ENCODE results near the gene CDH4. TPM values are rescaled to one million over a fixed set of nuclear protein-coding genes. Genes with fewer than 3 reads are reported as not detected.

The CDH4 gene
- total and polyA plus RNA-seq, 2 of the 13 experiments (the other 11 are each of a cell fraction or from before 2014, with no cell fraction given), result not detected

- CTCF ChIA-PET (ENCODE audit: low intra/inter-chr PET ratio, low total read pairs), result no interaction called here
- Histone ChIP-seq H3K36me3 (replicated peaks in 1 of 2; ENCODE audit: control insufficient read depth in 1 of 2, insufficient read depth in 2 of 2, low read length in 2 of 2) (no peaks in the 10 kb centered on the region), H3K9ac (ENCODE audit: insufficient read depth, low read depth, low read length) (no peak overlapping the region), H3K9me3 (ENCODE audit: low read length) (no peaks in the 10 kb centered on the region), H3K27ac (ENCODE audit: extremely low read length, insufficient read depth, low read length) (no peak overlapping the region), H3K4me1 (ENCODE audit: insufficient read depth, low read length) (no peaks in the 10 kb centered on the region), H4K20me1 (ENCODE audit: insufficient read depth, low read length) (no peaks in the 10 kb centered on the region; the same call in 1 of the 2 replicates), H3K4me3 (replicated peaks in 1 of 3; ENCODE audit: insufficient read depth in 1 of 3, low read depth in 2 of 3, low read length in 3 of 3) (no peak overlapping the region), H3K79me2 (ENCODE audit: insufficient read depth, low read length) (no peaks in the 10 kb centered on the region), H2AFZ (ENCODE audit: low read length) (no peak overlapping the region), H3K27me3 (ENCODE audit: control insufficient read depth in 1 of 2, insufficient read depth in 2 of 2, low read length in 2 of 2) (peaks cover 4 to 71% of the 10 kb centered on the region in 2 experiments; a peak in 4 of 5 replicates), H3K4me2 (ENCODE audit: low read depth, low read length) (no peak overlapping the region)
- no peak for ATAC-seq
- intact Hi-C loops (cut with micrococcal nuclease; ENCODE audit: unreplicated experiment) (no loop called here), in situ Hi-C loops (cut with HindIII; ENCODE audit: extremely low pct_ligation_motif_present, low pct_unique_long_range_greater_than_20kb) (no loop called here)
- FAIRE-seq, result no peak
- BruUV-seq (replicated peaks), result no TSS peak
- TF ChIP-seq, protein P1, sequence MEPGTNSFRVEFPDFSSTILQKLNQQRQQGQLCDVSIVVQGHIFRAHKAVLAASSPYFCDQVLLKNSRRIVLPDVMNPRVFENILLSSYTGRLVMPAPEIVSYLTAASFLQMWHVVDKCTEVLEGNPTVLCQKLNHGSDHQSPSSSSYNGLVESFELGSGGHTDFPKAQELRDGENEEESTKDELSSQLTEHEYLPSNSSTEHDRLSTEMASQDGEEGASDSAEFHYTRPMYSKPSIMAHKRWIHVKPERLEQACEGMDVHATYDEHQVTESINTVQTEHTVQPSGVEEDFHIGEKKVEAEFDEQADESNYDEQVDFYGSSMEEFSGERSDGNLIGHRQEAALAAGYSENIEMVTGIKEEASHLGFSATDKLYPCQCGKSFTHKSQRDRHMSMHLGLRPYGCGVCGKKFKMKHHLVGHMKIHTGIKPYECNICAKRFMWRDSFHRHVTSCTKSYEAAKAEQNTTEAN (CRISPR knock-in tag; conservative IDR thresholded peaks at IDR 0.05), result no peak
- TF ChIP-seq SUZ12 (IDR thresholded peaks at IDR 0.05; ENCODE audit: low read depth, low read length) (no peak), TBX2 (CRISPR knock-in tag; IDR thresholded peaks at IDR 0.05; ENCODE audit: borderline replicate concordance) (no peak), MYC (CRISPR knock-in tag; IDR thresholded peaks at IDR 0.05; ENCODE audit: borderline replicate concordance) (no peak), SAP130 (CRISPR knock-in tag; IDR thresholded peaks at IDR 0.05; ENCODE audit: low read depth) (no peak), AGO2 (optimal IDR thresholded peaks at IDR 0.05; ENCODE audit: low read depth, low read length) (no peak), ZNF839 (CRISPR knock-in tag; IDR thresholded peaks at IDR 0.05; ENCODE audit: borderline replicate concordance) (no peak), ZNF720 (CRISPR knock-in tag; IDR thresholded peaks at IDR 0.05) (no peak), ISL2 (CRISPR knock-in tag; IDR thresholded peaks at IDR 0.05) (no peak), ATF2 (CRISPR knock-in tag; IDR thresholded peaks at IDR 0.05) (no peak)
- TF ChIP-seq, protein P2, sequence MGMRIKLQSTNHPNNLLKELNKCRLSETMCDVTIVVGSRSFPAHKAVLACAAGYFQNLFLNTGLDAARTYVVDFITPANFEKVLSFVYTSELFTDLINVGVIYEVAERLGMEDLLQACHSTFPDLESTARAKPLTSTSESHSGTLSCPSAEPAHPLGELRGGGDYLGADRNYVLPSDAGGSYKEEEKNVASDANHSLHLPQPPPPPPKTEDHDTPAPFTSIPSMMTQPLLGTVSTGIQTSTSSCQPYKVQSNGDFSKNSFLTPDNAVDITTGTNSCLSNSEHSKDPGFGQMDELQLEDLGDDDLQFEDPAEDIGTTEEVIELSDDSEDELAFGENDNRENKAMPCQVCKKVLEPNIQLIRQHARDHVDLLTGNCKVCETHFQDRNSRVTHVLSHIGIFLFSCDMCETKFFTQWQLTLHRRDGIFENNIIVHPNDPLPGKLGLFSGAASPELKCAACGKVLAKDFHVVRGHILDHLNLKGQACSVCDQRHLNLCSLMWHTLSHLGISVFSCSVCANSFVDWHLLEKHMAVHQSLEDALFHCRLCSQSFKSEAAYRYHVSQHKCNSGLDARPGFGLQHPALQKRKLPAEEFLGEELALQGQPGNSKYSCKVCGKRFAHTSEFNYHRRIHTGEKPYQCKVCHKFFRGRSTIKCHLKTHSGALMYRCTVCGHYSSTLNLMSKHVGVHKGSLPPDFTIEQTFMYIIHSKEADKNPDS (CRISPR knock-in tag; IDR thresholded peaks at IDR 0.05), result no peak
- POLR2A ChIA-PET, result no interaction called here
- DNase-seq (ENCODE audit: low spot score), result no peak
- 50% methylated on average over 25 of the region's 25 CpGs for WGBS (ENCODE audit: low lambda C conversion rate)
Measured at GRCh38 chr20:61522498-61523090, 270.5 kb downstream of the CDH4 start.

All from HepG2 (cell line).